ENCODE data around the gene ZNF678.

- no peak for TF ChIP-seq CTCF (IDR thresholded peaks at IDR 0.05)
- no peak for TF ChIP-seq EZH2 (IDR thresholded peaks at IDR 0.05; ENCODE audit: borderline replicate concordance, insufficient read depth, low read depth, low read length, poor library complexity, severe bottlenecking)
These were observed 9.4 kb downstream of the ZNF678 start for GRCh38 chr1:227572752-227573151.

Measured in B cell (primary cell).